A673 (cell line): ENCODE data around the gene ZC3H12A. TPM values are rescaled to one million over a fixed set of nuclear protein-coding genes. Genes with fewer than 3 reads are reported as not detected.

Experiments used
- BruUV-seq: library from RNA; stranded (reverse); fragments of 400-500 nt; replicated peaks from 2 replicates; lab custom pipeline; 2021; lab: Mats Ljungman, UMichigan
- CTCF ChIA-PET: fragments of 300-600 bp; sonication (Branson Sonifier 250); formaldehyde crosslinking; loops from one replicate; lab custom pipeline; 2022; ENCODE audit warnings: antibody characterized with exemption; lab: Charles Lee
- POLR2A ChIA-PET: fragments of 300-600 bp; sonication (Branson Sonifier 250); formaldehyde crosslinking; loops from one replicate; lab custom pipeline; 2022; ENCODE audit warnings: antibody characterized with exemption; ENCODE audit not compliant: low non-redundant PET; lab: Charles Lee
- DNase-seq: peaks from one replicate; pipeline ENCODE4 v3.0.0-alpha.2; 2015; ENCODE audit warnings: low spot score
- H3K27ac ChIP-seq: fragments of 200-600 bp; sonication (generic); 2 replicates; pipeline ENCODE4 v1.5.1; 2016; ENCODE audit warnings: mixed run types, low read depth, mild to moderate bottlenecking, mixed read lengths, antibody characterized with exemption, low read length; ENCODE audit not compliant: poor library complexity, severe bottlenecking
- H3K27me3 ChIP-seq: fragments of 200-600 bp; sonication (generic); replicated peaks from 2 replicates; pipeline ENCODE4 v1.6.1; 2017; ENCODE audit warnings: mixed run types, low read depth, mild to moderate bottlenecking, mixed read lengths, antibody characterized with exemption, low read length; ENCODE audit not compliant: insufficient read depth, poor library complexity
- H3K36me3 ChIP-seq: fragments of 200-600 bp; sonication (generic); 2 replicates; pipeline ENCODE4 v1.6.1; 2016; ENCODE audit warnings: mixed run types, mild to moderate bottlenecking, mixed read lengths, antibody characterized with exemption, low read length; ENCODE audit not compliant: insufficient read depth, poor library complexity, severe bottlenecking
- H3K4me1 ChIP-seq: fragments of 200-600 bp; sonication (generic); 2 replicates; pipeline ENCODE4 v1.6.1; 2017; ENCODE audit warnings: mixed run types, mild to moderate bottlenecking, mixed read lengths, antibody characterized with exemption, low read length; ENCODE audit not compliant: insufficient read depth, poor library complexity, severe bottlenecking
- H3K4me3 ChIP-seq: fragments of 200-600 bp; sonication (generic); 2 replicates; pipeline ENCODE4 v1.5.1; 2016; ENCODE audit warnings: low read depth, mixed run types, mild to moderate bottlenecking, mixed read lengths, low read length; ENCODE audit not compliant: poor library complexity, severe bottlenecking
- H3K9me3 ChIP-seq: fragments of 200-600 bp; sonication (generic); 2 replicates; pipeline ENCODE4 v1.6.1; 2016; ENCODE audit warnings: mixed run types, low read depth, mild to moderate bottlenecking, mixed read lengths, antibody characterized with exemption, low read length; ENCODE audit not compliant: poor library complexity, severe bottlenecking
- CTCF ChIP-seq: fragments of 300-800, 200-600 bp; sonication (generic); conservative IDR thresholded peaks from 2 replicates; pipeline ENCODE4 v1.5.1; 2017; ENCODE audit warnings: low read depth, mild to moderate bottlenecking, antibody characterized with exemption, low read length, moderate library complexity, mixed read lengths
- EZH2 ChIP-seq: fragments of 200-600 bp; sonication (generic); IDR thresholded peaks from 2 replicates; pipeline ENCODE4 v1.6.1; 2017; ENCODE audit warnings: borderline replicate concordance, low read depth, mild to moderate bottlenecking, mixed read lengths, antibody characterized with exemption, low read length; ENCODE audit not compliant: poor library complexity, severe bottlenecking
- intact Hi-C: fragments of 100-400 bp; cut with micrococcal nuclease; formaldehyde crosslinking; loops from one replicate; pipeline ENCODE4 v1.10.0; 2022; ENCODE audit not compliant: unreplicated experiment
- total RNA-seq: library from RNA; stranded (reverse); gene quantifications from 2 replicates; pipeline ENCODE4 v1.2.3, GENCODE V29; 2021

The ZC3H12A gene
- total RNA-seq, 1 experiment from 2014 or later = 5.4 TPM

- Histone ChIP-seq H3K27ac (no peak overlapping the region), H3K9me3 (no peaks in the 10 kb centered on the region), H3K36me3 (no peaks in the 10 kb centered on the region), H3K4me3 (no peak overlapping the region), H3K27me3 (peaks cover 12% of the 10 kb centered on the region), H3K4me1 (no peaks in the 10 kb centered on the region)
- CTCF ChIA-PET = interaction anchor here (0.7 kb wide), 1 partner anchor 48 kb away, joined by 4 read pairs; no protein-coding TSS in a partner anchor
- POLR2A ChIA-PET = no interaction called here
- intact Hi-C loops = loop anchor here (10.0 kb wide), 2 partner anchors 726 to 826 kb away; no protein-coding TSS in a partner anchor
- no peak for DNase-seq
- BruUV-seq = no TSS peak
- TF ChIP-seq EZH2 (no peak), CTCF (no peak)
These were observed 44.0 kb upstream of the ZC3H12A start for GRCh38 chr1:37430103-37430985.

GRCh38 chr1:37432716-37433115, 41.7 kb upstream of the ZC3H12A start:
- Histone ChIP-seq H3K27ac (no peak overlapping the region), H3K27me3 (peaks cover 12% of the 10 kb centered on the region), H3K9me3 (no peaks in the 10 kb centered on the region), H3K36me3 (no peaks in the 10 kb centered on the region), H3K4me1 (no peaks in the 10 kb centered on the region), H3K4me3 (no peak overlapping the region)
- BruUV-seq = no TSS peak
- no peak for DNase-seq
- intact Hi-C loops = loop anchor here (10.0 kb wide), 2 partner anchors 728 to 828 kb away; no protein-coding TSS in a partner anchor
- TF ChIP-seq CTCF (no peak), EZH2 (no peak)
- ChIA-PET POLR2A (no interaction called here), CTCF (no interaction called here)

GRCh38 chr1:37433171-37433570, 41.2 kb upstream of the ZC3H12A start:
- no TSS peak for BruUV-seq
- Histone ChIP-seq H3K27ac (no peak overlapping the region), H3K9me3 (no peaks in the 10 kb centered on the region), H3K4me1 (no peaks in the 10 kb centered on the region), H3K36me3 (no peaks in the 10 kb centered on the region), H3K27me3 (peaks cover 12% of the 10 kb centered on the region), H3K4me3 (no peak overlapping the region)
- intact Hi-C loops = loop anchor here (10.0 kb wide), 2 partner anchors 728 to 828 kb away; no protein-coding TSS in a partner anchor
- DNase-seq = no peak
- TF ChIP-seq EZH2 (no peak), CTCF (no peak)
- ChIA-PET CTCF (no interaction called here), POLR2A (no interaction called here)
